ENCODE data around the gene LAIR2. TPM values are rescaled to one million over a fixed set of nuclear protein-coding genes. Genes with fewer than 3 reads are reported as not detected.
"Not testable (repeated sequence)": the region's sequence is repeated elsewhere in the genome, so short reads cannot be mapped to it uniquely, and the experiment has no call there.

The LAIR2 gene
- polyA plus RNA-seq, 2 of the 4 experiments (the other 2 are of a cell fraction): not detected

DNA sequence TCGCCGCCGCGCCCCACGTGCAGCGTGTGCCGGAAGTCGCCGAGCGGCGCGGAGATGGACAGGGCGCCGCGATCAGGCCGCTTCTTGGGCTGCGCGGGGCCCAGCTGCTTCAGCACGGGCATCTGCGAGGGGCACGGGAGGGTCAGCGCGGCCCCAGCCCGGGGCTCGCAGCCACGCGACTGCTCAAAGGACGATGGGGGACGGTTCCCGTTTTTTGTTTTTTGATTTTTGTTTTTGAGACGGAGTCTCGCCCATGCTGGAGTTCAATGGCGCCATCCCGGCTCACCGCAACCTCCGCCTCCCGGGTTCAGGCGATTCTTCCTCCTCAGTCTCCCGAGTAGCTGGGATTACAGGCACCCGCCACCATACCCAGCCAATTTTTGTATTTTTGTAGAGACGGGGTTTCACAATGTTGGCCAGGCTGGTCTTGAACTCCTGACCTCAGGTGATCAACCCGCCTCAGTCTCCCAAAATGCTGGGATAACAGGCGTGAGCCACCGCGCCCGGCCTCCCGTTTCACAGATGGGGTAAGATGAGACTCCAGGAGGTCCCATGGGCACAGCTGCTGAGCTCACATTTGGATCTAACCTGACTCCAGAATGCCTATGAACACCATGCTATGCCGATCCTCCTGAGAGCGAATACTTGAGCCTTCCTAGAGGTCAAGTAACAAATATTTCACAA, 37.1 kb upstream of the LAIR2 start:
- peak overlapping the region; percentile 67 for H3K4me3 ChIP-seq
- H3K4me2 ChIP-seq: peak overlapping the region; percentile 98
- ChIA-PET CTCF (interaction anchor here (1.5 kb wide), 3 partner anchors 12 to 16 kb away, joined by 3 to 5 read pairs (median 4); no protein-coding TSS in a partner anchor), POLR2A (interaction anchor here (1.6 kb wide), 1 partner anchor 17 kb away, joined by 6 read pairs; the partner anchor contains the start of gene LENG8)
- ATAC-seq (no peak), DNase-seq (ENCODE audit: low read depth in 1 of 2, low spot score in 1 of 2) (no peak), FAIRE-seq (no peak)
- peaks cover 26% of the 10 kb centered on the region for H3K4me1 ChIP-seq
- H3K9me3 ChIP-seq: no peaks in the 10 kb centered on the region
- TF ChIP-seq SMC3 (IDR thresholded peaks at IDR 0.05) (no peak), NR3C1 (IDR thresholded peaks at IDR 0.05) (no peak), FOSL2 (IDR thresholded peaks at IDR 0.05) (no peak), FOSL2 (CRISPR knock-in tag; IDR thresholded peaks at IDR 0.05) (no peak), HEYL (CRISPR knock-in tag; IDR thresholded peaks at IDR 0.05) (no peak), MYC (IDR thresholded peaks at IDR 0.05; ENCODE audit: borderline replicate concordance, low read length) (no peak), HOXB13 (CRISPR knock-in tag; IDR thresholded peaks at IDR 0.05; ENCODE audit: low read depth) (no peak), FOXS1 (CRISPR knock-in tag; IDR thresholded peaks at IDR 0.05) (no peak), HDAC2 (IDR thresholded peaks at IDR 0.05) (no peak), EP300 (IDR thresholded peaks at IDR 0.05) (no peak), RNF2 (IDR thresholded peaks at IDR 0.05; ENCODE audit: borderline replicate concordance, low read depth) (no peak), HOXA7 (CRISPR knock-in tag; IDR thresholded peaks at IDR 0.05) (no peak), RFX5 (IDR thresholded peaks at IDR 0.05) (no peak), CHD4 (IDR thresholded peaks at IDR 0.05; ENCODE audit: borderline replicate concordance) (no peak)
- TF ChIP-seq, protein P1, sequence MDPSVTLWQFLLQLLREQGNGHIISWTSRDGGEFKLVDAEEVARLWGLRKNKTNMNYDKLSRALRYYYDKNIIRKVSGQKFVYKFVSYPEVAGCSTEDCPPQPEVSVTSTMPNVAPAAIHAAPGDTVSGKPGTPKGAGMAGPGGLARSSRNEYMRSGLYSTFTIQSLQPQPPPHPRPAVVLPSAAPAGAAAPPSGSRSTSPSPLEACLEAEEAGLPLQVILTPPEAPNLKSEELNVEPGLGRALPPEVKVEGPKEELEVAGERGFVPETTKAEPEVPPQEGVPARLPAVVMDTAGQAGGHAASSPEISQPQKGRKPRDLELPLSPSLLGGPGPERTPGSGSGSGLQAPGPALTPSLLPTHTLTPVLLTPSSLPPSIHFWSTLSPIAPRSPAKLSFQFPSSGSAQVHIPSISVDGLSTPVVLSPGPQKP (IDR thresholded peaks at IDR 0.05; ENCODE audit: low read depth, low read length): no peak
- TF ChIP-seq, protein P2, sequence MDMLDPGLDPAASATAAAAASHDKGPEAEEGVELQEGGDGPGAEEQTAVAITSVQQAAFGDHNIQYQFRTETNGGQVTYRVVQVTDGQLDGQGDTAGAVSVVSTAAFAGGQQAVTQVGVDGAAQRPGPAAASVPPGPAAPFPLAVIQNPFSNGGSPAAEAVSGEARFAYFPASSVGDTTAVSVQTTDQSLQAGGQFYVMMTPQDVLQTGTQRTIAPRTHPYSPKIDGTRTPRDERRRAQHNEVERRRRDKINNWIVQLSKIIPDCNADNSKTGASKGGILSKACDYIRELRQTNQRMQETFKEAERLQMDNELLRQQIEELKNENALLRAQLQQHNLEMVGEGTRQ (IDR thresholded peaks at IDR 0.05): no peak
- TF ChIP-seq, protein P3, sequence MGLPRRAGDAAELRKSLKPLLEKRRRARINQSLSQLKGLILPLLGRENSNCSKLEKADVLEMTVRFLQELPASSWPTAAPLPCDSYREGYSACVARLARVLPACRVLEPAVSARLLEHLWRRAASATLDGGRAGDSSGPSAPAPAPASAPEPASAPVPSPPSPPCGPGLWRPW (IDR thresholded peaks at IDR 0.05): no peak
- H3K27ac ChIP-seq: peak overlapping the region; percentile 93 to 95
- 94% methylated on average over 45 of the region's 49 CpGs for WGBS (ENCODE audit: missing lambda C conversion rate)

- not testable (repeated sequence) for H3K9me3 ChIP-seq; H3K4me2 ChIP-seq; FAIRE-seq; H3K4me3 ChIP-seq; DNase-seq (ENCODE audit: low read depth in 1 of 2, low spot score in 1 of 2); H3K27ac ChIP-seq; ATAC-seq
- ChIA-PET POLR2A (interaction anchor here (1.6 kb wide), 1 partner anchor 18 kb away, joined by 6 read pairs; the partner anchor contains the start of gene LENG8), CTCF (interaction anchor here (1.5 kb wide), 3 partner anchors 12 to 15 kb away, joined by 3 to 5 read pairs (median 4); no protein-coding TSS in a partner anchor)
- WGBS (ENCODE audit: missing lambda C conversion rate): 93% methylated on average over 14 of the region's 14 CpGs
- peaks cover 20% of the 10 kb centered on the region for H3K4me1 ChIP-seq
These were observed 36.5 kb upstream of the LAIR2 start for GRCh38 chr19:54466110-54466480.

GRCh38 chr19:54469496-54469934, 33.1 kb upstream of the LAIR2 start:
- ATAC-seq: 0 out of 6 replicates have a peak, but pooled peaks of 1 of the 2 experiments have one; percentile 3
- H3K9me3 ChIP-seq: no peaks in the 10 kb centered on the region
- no peak for DNase-seq (ENCODE audit: low read depth in 1 of 2, low spot score in 1 of 2)
- peaks cover 12% of the 10 kb centered on the region; the same call in 1 of the 3 replicates for H3K4me1 ChIP-seq
- H3K27ac ChIP-seq: no peak overlapping the region
- H3K4me2 ChIP-seq: no peak overlapping the region
- CTCF ChIA-PET: interaction anchor here (0.9 to 4.2 kb wide), 3 partner anchors 9 to 206 kb away, joined by 4 to 31 read pairs (median 17); no protein-coding TSS in a partner anchor
- TF ChIP-seq SMC3 (IDR thresholded peaks at IDR 0.05) (no peak), GATA3 (IDR thresholded peaks at IDR 0.05; ENCODE audit: borderline replicate concordance) (no peak), JUN (IDR thresholded peaks at IDR 0.05) (no peak), CHD4 (IDR thresholded peaks at IDR 0.05; ENCODE audit: borderline replicate concordance) (no peak), FOXS1 (CRISPR knock-in tag; IDR thresholded peaks at IDR 0.05) (no peak), RFX5 (IDR thresholded peaks at IDR 0.05) (no peak), RARB (CRISPR knock-in tag; IDR thresholded peaks at IDR 0.05) (no peak), ZSCAN20 (CRISPR knock-in tag; IDR thresholded peaks at IDR 0.05) (no peak), EHMT2 (IDR thresholded peaks at IDR 0.05; ENCODE audit: low read depth) (no peak), CBX2 (IDR thresholded peaks at IDR 0.05; ENCODE audit: borderline replicate concordance, low read depth) (no peak)
- TF ChIP-seq, protein P1 (IDR thresholded peaks at IDR 0.05; ENCODE audit: low read depth, low read length): no peak
- TF ChIP-seq, protein P4, sequence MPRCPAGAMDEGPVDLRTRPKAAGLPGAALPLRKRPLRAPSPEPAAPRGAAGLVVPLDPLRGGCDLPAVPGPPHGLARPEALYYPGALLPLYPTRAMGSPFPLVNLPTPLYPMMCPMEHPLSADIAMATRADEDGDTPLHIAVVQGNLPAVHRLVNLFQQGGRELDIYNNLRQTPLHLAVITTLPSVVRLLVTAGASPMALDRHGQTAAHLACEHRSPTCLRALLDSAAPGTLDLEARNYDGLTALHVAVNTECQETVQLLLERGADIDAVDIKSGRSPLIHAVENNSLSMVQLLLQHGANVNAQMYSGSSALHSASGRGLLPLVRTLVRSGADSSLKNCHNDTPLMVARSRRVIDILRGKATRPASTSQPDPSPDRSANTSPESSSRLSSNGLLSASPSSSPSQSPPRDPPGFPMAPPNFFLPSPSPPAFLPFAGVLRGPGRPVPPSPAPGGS (IDR thresholded peaks at IDR 0.05): no peak
- TF ChIP-seq, protein P5, sequence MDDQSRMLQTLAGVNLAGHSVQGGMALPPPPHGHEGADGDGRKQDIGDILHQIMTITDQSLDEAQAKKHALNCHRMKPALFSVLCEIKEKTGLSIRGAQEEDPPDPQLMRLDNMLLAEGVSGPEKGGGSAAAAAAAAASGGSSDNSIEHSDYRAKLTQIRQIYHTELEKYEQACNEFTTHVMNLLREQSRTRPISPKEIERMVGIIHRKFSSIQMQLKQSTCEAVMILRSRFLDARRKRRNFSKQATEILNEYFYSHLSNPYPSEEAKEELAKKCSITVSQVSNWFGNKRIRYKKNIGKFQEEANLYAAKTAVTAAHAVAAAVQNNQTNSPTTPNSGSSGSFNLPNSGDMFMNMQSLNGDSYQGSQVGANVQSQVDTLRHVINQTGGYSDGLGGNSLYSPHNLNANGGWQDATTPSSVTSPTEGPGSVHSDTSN (IDR thresholded peaks at IDR 0.05): no peak
- no peak overlapping the region for H3K4me3 ChIP-seq
- FAIRE-seq: no peak
- POLR2A ChIA-PET: no interaction called here
- 50% methylated on average over 8 of the region's 8 CpGs for WGBS (ENCODE audit: missing lambda C conversion rate)
